ENCODE measurements around the gene ERC2.

ERC2 gene

GRCh38 chr3:55723653-55724406, 744.4 kb downstream of the ERC2 start:
- no peak for DNase-seq

GRCh38 chr3:55721716-55722484, 746.4 kb downstream of the ERC2 start:
- DNase-seq = no peak

- DNase-seq = no peak
Observed at GRCh38 chr3:55720614-55721013, 747.7 kb downstream of the ERC2 start.

GRCh38 chr3:55719508-55719907, 748.8 kb downstream of the ERC2 start:
- DNase-seq = no peak

GRCh38 chr3:55719006-55719405, 749.3 kb downstream of the ERC2 start:
- no peak for DNase-seq

- no peak for DNase-seq
Observed at GRCh38 chr3:55718521-55718921, 749.7 kb downstream of the ERC2 start.

GRCh38 chr3:55718074-55718473, 750.2 kb downstream of the ERC2 start:
- no peak for DNase-seq

GRCh38 chr3:55717481-55717880, 750.8 kb downstream of the ERC2 start:
- DNase-seq = no peak

- no peak for DNase-seq
Observed at GRCh38 chr3:55716611-55717225, 751.5 kb downstream of the ERC2 start.

GRCh38 chr3:55716044-55716443, 752.2 kb downstream of the ERC2 start:
- DNase-seq = no peak

GRCh38 chr3:55714057-55714456, 754.2 kb downstream of the ERC2 start:
- DNase-seq = no peak

- DNase-seq = no peak
Observed at GRCh38 chr3:55711646-55712045, 756.6 kb downstream of the ERC2 start.

GRCh38 chr3:55709411-55710012, 758.8 kb downstream of the ERC2 start:
- no peak for DNase-seq

- no peak for DNase-seq
Observed at GRCh38 chr3:55708921-55709320, 759.3 kb downstream of the ERC2 start.

GRCh38 chr3:55708242-55708641, 760.0 kb downstream of the ERC2 start:
- DNase-seq = no peak

- DNase-seq = no peak
Observed at GRCh38 chr3:55704521-55704920, 763.7 kb downstream of the ERC2 start.

- DNase-seq = no peak
Observed at GRCh38 chr3:55702822-55703221, 765.4 kb downstream of the ERC2 start.

GRCh38 chr3:55701997-55702396, 766.3 kb downstream of the ERC2 start:
- no peak for DNase-seq

GRCh38 chr3:55698831-55699230, 769.4 kb downstream of the ERC2 start:
- no peak for DNase-seq

GRCh38 chr3:55697177-55697865, 770.9 kb downstream of the ERC2 start:
- no peak for DNase-seq

GRCh38 chr3:55692957-55693558, 775.2 kb downstream of the ERC2 start:
- DNase-seq = no peak

GRCh38 chr3:55692295-55692956, 775.8 kb downstream of the ERC2 start:
- DNase-seq = no peak
